ENCODE data around the gene MMP20.

GRCh38 chr11:102583141-102583873 lies 41.8 kb downstream of the MMP20 start:
- no peak for TF ChIP-seq ETV6 (CRISPR knock-in tag; IDR thresholded peaks at IDR 0.05)
- TF ChIP-seq CTCF (IDR thresholded peaks at IDR 0.05) = no peak
- no peak for TF ChIP-seq JUN (CRISPR knock-in tag; IDR thresholded peaks at IDR 0.05)
- no peak for TF ChIP-seq ZNF317 (CRISPR knock-in tag; IDR thresholded peaks at IDR 0.05; ENCODE audit: borderline replicate concordance, low read depth)
- TF ChIP-seq ELF4 (CRISPR knock-in tag; IDR thresholded peaks at IDR 0.05; ENCODE audit: low read depth) = no peak
- no peak for TF ChIP-seq ZNF121 (CRISPR knock-in tag; IDR thresholded peaks at IDR 0.05)
- no peak for TF ChIP-seq FOXP1 (CRISPR knock-in tag; IDR thresholded peaks at IDR 0.05; ENCODE audit: borderline replicate concordance)
- no peak for TF ChIP-seq E2F1 (CRISPR knock-in tag; IDR thresholded peaks at IDR 0.05)
- no peak for TF ChIP-seq FOXJ3 (CRISPR knock-in tag; IDR thresholded peaks at IDR 0.05; ENCODE audit: borderline replicate concordance)
- TF ChIP-seq ATF6 (CRISPR knock-in tag; IDR thresholded peaks at IDR 0.05) = no peak
